Omental fat pad (tissue), 4 donors: ENCODE measurements around the gene CNTN1. TPM values are rescaled to one million over a fixed set of nuclear protein-coding genes. Genes with fewer than 3 reads are reported as not detected.

Source experiments
- ATAC-seq: fragments of 150-250 bp; one replicate; pipeline ENCODE4 v1.9.1; 2016; ENCODE audit warnings: mild to moderate bottlenecking, moderate library complexity; ENCODE audit not compliant: low FRiP score
- DNase-seq: peaks from one replicate; pipeline ENCODE4 v3.0.0-alpha.2; 2019; ENCODE audit warnings: low spot score
- CTCF ChIP-seq, 3 donors: fragments of 450-650 bp; IDR thresholded peaks; one replicate each; pipeline ENCODE4 v1.5.1; 2016 to 2017; ENCODE audit warnings: antibody characterized with exemption in 3 of 3, mild to moderate bottlenecking in 3 of 3, moderate library complexity in 2 of 3
- total RNA-seq, 4 donors: library from RNA; depleted of rRNA; stranded (reverse); fragments of >200 nt; gene quantifications; one replicate each; pipeline ENCODE4 v1.1.0, GENCODE V29; 2016

The CNTN1 gene
- total RNA-seq, 4 donors from 2014 or later = 1.1 to 3.6 (median 1.5) TPM

GRCh38 chr12:41120211-41120610 lies 428.0 kb downstream of the CNTN1 start:
- TF ChIP-seq CTCF (IDR thresholded peaks at IDR 0.05) = no peak
- DNase-seq (no peak), ATAC-seq (no peak)

GRCh38 chr12:41121374-41121773 lies 429.1 kb downstream of the CNTN1 start:
- DNase-seq = no peak
- TF ChIP-seq CTCF (IDR thresholded peaks at IDR 0.05) = no peak
- ATAC-seq = no peak
